ENCODE data around the gene REPS1.

The REPS1 gene

DNA sequence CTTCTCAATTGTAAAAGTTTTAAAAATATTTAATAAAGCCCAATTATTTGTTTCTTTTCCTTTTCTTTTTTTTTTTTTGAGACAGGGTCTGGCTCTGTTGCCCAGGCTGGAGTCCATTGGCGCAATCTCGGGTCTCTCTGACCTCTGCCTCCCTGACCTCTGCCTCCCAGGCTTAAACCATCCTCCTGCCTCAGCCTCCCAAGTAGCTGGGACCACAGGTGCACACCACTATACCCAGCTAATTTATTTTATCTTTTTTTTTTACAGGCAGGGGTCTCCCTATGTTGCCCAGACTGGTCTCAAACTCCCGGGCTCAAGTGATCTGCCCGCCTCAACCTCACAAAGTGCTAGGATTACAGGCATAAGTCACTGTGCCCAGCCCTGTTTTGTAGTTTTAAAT lies 9.8 kb downstream of the REPS1 start:
- no peak for TF ChIP-seq CTCF (IDR thresholded peaks at IDR 0.05; ENCODE audit: insufficient read depth, low read depth, low read length, missing control alignments)
- DNase-seq (ENCODE audit: low read depth): no peak
- no peak overlapping the region for H3K4me3 ChIP-seq (ENCODE audit: low read depth, low read length)

GRCh38 chr6:138977646-138978167 lies 10.3 kb downstream of the REPS1 start:
- no peak for DNase-seq (ENCODE audit: low read depth)
- no peak for TF ChIP-seq CTCF (IDR thresholded peaks at IDR 0.05; ENCODE audit: insufficient read depth, low read depth, low read length, missing control alignments)

GRCh38 chr6:138977242-138977641 lies 10.8 kb downstream of the REPS1 start:
- no peak for TF ChIP-seq CTCF (IDR thresholded peaks at IDR 0.05; ENCODE audit: insufficient read depth, low read depth, low read length, missing control alignments)
- H3K4me3 ChIP-seq (ENCODE audit: low read depth, low read length): no peak overlapping the region
- DNase-seq (ENCODE audit: low read depth): no peak

More at GRCh38 chr6:138977646-138978167, 10.3 kb downstream of the REPS1 start:
- H3K4me3 ChIP-seq (ENCODE audit: low read depth, low read length): no peak overlapping the region

GRCh38 chr6:138975815-138976214 lies 12.2 kb downstream of the REPS1 start:
- DNase-seq (ENCODE audit: low read depth): no peak
- no peak overlapping the region for H3K4me3 ChIP-seq (ENCODE audit: low read depth, low read length)
- no peak for TF ChIP-seq CTCF (IDR thresholded peaks at IDR 0.05; ENCODE audit: insufficient read depth, low read depth, low read length, missing control alignments)

DNA sequence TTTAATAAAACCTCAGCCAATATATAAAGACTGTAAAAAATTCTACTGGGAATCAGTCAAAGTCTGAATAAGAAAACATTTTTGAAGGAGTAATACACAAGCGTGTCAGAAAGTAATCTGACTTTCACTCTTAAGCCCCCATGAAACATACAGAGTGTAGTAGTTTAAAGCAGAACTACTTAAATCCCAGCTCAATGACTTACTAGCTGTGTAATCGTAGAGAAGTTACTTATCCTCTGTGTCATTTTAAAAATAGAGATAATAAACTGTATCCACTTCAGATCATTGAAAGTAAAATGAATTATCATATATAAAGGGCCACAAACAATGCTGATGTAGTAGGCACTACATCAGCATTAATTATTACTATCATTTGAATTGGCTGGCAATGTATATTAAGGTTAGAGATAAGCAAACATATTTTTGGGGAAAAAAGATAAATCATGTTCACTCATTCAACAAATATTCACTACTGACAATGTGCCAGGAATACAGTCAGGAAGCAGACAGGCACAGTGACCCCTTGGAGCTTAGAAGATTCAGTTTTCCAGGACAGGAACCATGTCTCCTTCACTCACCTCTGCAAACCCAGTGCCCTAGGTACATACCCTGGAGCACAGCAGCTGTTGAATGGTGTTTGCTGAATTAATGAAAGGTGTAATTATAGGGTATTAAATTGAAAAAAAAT lies 14.4 kb downstream of the REPS1 start:
- H3K4me3 ChIP-seq (ENCODE audit: low read depth, low read length): no peak overlapping the region
- no peak for DNase-seq (ENCODE audit: low read depth)
- TF ChIP-seq CTCF (IDR thresholded peaks at IDR 0.05; ENCODE audit: insufficient read depth, low read depth, low read length, missing control alignments): no peak

DNA sequence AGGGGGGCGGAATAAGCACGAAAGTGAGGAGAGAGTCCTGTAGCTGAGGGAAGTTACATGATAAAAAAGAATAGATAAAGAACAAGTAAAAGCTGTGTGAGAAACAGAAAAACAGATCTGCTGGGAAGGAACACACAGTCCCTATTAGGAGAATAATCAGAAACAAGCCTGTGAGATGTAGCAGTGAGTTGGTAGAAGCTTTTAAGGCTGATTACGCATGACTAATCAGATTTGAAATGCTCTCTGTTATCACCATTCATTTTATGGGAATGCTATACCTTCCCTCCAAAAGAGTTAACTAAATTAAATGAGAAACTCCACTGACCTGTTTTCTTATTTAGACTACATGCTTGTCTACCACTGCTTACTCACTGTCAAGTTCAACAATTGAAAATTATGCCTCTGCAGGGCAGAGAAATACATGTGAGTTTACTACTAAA lies 15.8 kb downstream of the REPS1 start:
- DNase-seq (ENCODE audit: low read depth): no peak
- H3K4me3 ChIP-seq (ENCODE audit: low read depth, low read length): no peak overlapping the region
- no peak for TF ChIP-seq CTCF (IDR thresholded peaks at IDR 0.05; ENCODE audit: insufficient read depth, low read depth, low read length, missing control alignments)

GRCh38 chr6:138971601-138972000 lies 16.5 kb downstream of the REPS1 start:
- TF ChIP-seq CTCF (IDR thresholded peaks at IDR 0.05; ENCODE audit: insufficient read depth, low read depth, low read length, missing control alignments): no peak
- H3K4me3 ChIP-seq (ENCODE audit: low read depth, low read length): no peak overlapping the region
- no peak for DNase-seq (ENCODE audit: low read depth)
